SU-DHL-6 (cell line): ENCODE data around the gene EIF3I.

Experiments used
- CTCF ChIP-seq: fragments of 200-600 bp; sonication (generic); IDR thresholded peaks from one replicate; pipeline ENCODE4 v1.5.1; 2017; ENCODE audit warnings: antibody characterized with exemption, mild to moderate bottlenecking, low read length, moderate library complexity; ENCODE audit not compliant: insufficient read depth, poor library complexity, severe bottlenecking
- EZH2phosphoT487 ChIP-seq: fragments of 200-600 bp; sonication (generic), shearing (Covaris generic); conservative IDR thresholded peaks from 2 replicates; pipeline ENCODE4 v1.6.1; 2018; ENCODE audit warnings: mild to moderate bottlenecking, antibody characterized with exemption, low read length, moderate library complexity, mixed read lengths

GRCh38 chr1:32234792-32235191, 12.6 kb downstream of the EIF3I start:
- no peak for TF ChIP-seq CTCF
- TF ChIP-seq EZH2phosphoT487, result no peak
